ENCODE results near the gene WWC2. TPM values are rescaled to one million over a fixed set of nuclear protein-coding genes. Genes with fewer than 3 reads are reported as not detected.

The WWC2 gene
- total RNA-seq, 1 experiment from 2014 or later = 39.1 TPM

DNA sequence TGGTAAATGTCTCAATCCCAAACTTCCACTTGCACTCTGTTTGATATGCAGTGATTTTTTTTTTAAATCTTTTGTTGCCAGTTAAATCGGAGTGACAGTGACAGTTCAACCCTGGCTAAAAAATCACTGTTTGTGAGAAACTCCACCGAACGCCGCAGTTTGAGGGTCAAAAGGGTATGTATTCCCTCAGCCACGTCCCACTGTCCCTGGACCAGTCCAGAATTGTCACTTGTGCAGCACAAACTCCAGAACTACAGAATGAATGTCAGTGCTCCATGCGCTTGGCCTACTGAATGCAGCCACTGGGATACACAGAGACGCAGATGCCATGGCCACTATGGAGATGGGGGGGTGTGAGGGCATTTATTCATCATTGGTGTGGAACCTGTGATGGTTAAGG is 186.8 kb downstream of the WWC2 start:
- Histone ChIP-seq H2AFZ (ENCODE audit: low read depth, low read length, poor library complexity, severe bottlenecking) (no peak overlapping the region), H3K36me3 (ENCODE audit: control insufficient read depth in 1 of 2, insufficient read depth in 2 of 2, low read length in 2 of 2) (peaks cover 15 to 41% of the 10 kb centered on the region in 2 experiments), H3K4me2 (ENCODE audit: low read length) (no peak overlapping the region), H3K79me2 (ENCODE audit: insufficient read depth, low read length) (no peaks in the 10 kb centered on the region), H3K27ac (ENCODE audit: low read depth, low read length) (no peak overlapping the region), H3K4me1 (ENCODE audit: control insufficient read depth in 1 of 2, insufficient read depth in 2 of 2, low read length in 2 of 2) (no peaks in the 10 kb centered on the region), H4K20me1 (ENCODE audit: insufficient read depth) (no peaks in the 10 kb centered on the region), H3K9me2 (ENCODE audit: insufficient read depth) (no peaks in the 10 kb centered on the region), H3K27me3 (ENCODE audit: insufficient read depth, low read length) (no peaks in the 10 kb centered on the region), H3K4me3 (replicated peaks in 1 of 2; ENCODE audit: low read depth in 1 of 2, low read length in 2 of 2) (no peak overlapping the region), H3K9me3 (ENCODE audit: control insufficient read depth in 1 of 2, insufficient read depth in 1 of 2, low read depth in 1 of 2, low read length in 2 of 2) (no peaks in the 10 kb centered on the region), H3K9ac (ENCODE audit: low read length) (no peak overlapping the region)
- intact Hi-C loops (cut with micrococcal nuclease) = no loop called here
- POLR2A ChIA-PET = no interaction called here
- no TSS peak for BruUV-seq (replicated peaks)
- ATAC-seq (no peak), DNase-seq (ENCODE audit: low read depth, low spot score) (no peak)
- CTCF ChIA-PET = no interaction called here
- TF ChIP-seq POLR2AphosphoS5 (IDR thresholded peaks at IDR 0.05; ENCODE audit: low read depth, low read length) (no peak), EZH2phosphoT487 (IDR thresholded peaks at IDR 0.05; ENCODE audit: borderline replicate concordance) (no peak), JUND (IDR thresholded peaks at IDR 0.05) (no peak), ELF1 (IDR thresholded peaks at IDR 0.05; ENCODE audit: borderline replicate concordance, low read depth) (no peak), SRF (IDR thresholded peaks at IDR 0.05; ENCODE audit: low read depth) (no peak), CEBPB (IDR thresholded peaks at IDR 0.05; ENCODE audit: low read depth) (no peak), RAD21 (IDR thresholded peaks at IDR 0.05; ENCODE audit: low read depth) (no peak), ZNF274 (IDR thresholded peaks at IDR 0.05; ENCODE audit: low read depth, low read length) (no peak), SP1 (IDR thresholded peaks at IDR 0.05; ENCODE audit: low read depth) (no peak), ZFX (IDR thresholded peaks at IDR 0.05) (no peak), EZH2 (IDR thresholded peaks at IDR 0.05) (no peak), YY1 (IDR thresholded peaks at IDR 0.05; ENCODE audit: extremely low read depth, insufficient replicate concordance, low read depth, low read length) (no peak)
- TF ChIP-seq, protein P1, sequence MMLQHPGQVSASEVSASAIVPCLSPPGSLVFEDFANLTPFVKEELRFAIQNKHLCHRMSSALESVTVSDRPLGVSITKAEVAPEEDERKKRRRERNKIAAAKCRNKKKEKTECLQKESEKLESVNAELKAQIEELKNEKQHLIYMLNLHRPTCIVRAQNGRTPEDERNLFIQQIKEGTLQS (IDR thresholded peaks at IDR 0.05) = no peak
- TF ChIP-seq, protein P2, sequence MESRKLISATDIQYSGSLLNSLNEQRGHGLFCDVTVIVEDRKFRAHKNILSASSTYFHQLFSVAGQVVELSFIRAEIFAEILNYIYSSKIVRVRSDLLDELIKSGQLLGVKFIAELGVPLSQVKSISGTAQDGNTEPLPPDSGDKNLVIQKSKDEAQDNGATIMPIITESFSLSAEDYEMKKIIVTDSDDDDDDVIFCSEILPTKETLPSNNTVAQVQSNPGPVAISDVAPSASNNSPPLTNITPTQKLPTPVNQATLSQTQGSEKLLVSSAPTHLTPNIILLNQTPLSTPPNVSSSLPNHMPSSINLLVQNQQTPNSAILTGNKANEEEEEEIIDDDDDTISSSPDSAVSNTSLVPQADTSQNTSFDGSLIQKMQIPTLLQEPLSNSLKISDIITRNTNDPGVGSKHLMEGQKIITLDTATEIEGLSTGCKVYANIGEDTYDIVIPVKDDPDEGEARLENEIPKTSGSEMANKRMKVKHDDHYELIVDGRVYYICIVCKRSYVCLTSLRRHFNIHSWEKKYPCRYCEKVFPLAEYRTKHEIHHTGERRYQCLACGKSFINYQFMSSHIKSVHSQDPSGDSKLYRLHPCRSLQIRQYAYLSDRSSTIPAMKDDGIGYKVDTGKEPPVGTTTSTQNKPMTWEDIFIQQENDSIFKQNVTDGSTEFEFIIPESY (IDR thresholded peaks at IDR 0.05; ENCODE audit: extremely low read depth, insufficient replicate concordance, low read length) = no peak
- RAD21 ChIA-PET (ENCODE audit: low non-redundant PET in 1 of 2, low total read pairs in 2 of 2, uncharacterized antibody in 2 of 2, unreplicated experiment in 2 of 2) = no interaction called here
